ENCODE measurements around the gene RGCC.

The RGCC gene

DNA sequence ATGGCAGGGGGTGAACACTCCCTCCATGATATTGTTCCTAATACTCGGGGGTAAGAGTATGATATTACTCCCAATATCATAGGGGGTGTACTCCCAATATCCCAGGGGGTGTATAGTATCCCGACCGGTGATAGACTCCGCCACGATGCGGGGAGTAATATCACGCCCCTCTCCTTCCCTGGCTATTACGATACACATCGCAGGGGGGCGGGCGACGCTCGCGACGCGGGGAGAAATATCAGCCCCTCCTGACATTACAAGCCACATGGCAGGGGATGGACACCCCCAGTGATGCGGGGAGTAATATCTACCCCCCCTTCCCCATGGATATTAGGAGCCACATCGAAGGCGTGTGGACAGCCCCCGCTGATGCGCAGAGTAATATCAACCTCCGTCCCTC, 3.2 kb upstream of the RGCC start:
- DNase-seq: no peak

DNA sequence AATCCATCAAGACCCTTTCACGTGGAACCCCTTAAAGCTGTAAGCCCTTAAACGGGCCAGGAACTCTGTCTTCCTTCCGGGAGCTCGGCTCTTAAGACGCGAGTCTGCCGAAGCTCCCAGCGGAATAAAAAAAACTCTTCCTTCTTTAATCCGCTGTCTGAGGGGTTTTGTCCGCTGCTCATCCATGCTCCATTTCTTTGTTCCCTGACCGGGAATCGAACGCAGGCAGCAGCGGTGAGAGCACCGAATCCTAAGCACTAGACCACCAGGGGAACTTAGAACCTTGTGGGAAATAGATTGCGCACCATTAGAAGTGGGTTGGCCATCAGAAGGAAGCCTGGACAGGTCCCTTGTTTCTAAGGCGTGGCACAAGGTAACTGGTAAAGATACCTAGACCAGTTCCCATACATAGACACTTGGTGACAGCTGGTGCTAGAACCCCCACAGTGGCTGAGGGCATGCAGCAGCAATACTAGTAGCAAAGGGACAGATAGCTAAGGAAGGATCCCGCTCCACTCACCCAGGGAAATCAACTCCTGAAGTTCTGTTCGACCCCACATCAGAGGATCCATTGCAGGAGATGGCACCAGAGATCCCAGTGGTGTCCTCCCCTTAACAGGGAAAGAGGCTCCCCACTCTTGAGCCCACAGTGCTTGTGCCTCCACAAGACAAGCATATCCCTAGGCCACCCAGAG, 1.5 kb upstream of the RGCC start:
- no peak for DNase-seq

DNA sequence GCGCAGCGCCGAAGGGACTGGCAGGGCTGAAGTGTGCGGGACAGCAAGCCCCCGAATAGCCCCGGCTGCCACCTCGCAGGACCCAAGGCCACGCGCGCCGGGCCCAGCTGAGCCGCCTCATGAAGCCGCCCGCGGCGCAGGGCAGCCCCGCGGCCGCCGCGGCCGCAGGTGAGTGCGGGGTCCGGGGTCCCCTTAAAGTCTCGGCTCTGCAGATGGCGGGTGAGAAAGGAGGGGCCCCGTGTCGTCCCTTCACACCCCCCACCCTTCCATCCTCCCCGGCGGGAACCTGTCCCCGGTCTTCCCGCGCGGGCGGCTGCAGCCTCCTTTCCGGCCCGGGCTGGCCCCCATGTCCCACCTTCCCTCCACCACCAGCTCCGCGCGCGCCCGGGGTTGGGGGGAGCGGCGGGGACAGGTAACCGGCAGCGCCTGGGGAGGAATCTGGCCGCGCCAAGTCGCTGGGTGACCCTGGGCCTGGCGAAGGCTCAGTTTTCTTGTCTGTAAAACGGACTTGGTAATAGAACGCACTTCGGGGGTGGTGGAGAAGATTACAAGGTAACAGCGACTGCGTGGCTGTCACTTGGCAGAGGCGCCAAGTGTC, 338 bp downstream of the RGCC start:
- peak; percentile 45 for DNase-seq

DNA sequence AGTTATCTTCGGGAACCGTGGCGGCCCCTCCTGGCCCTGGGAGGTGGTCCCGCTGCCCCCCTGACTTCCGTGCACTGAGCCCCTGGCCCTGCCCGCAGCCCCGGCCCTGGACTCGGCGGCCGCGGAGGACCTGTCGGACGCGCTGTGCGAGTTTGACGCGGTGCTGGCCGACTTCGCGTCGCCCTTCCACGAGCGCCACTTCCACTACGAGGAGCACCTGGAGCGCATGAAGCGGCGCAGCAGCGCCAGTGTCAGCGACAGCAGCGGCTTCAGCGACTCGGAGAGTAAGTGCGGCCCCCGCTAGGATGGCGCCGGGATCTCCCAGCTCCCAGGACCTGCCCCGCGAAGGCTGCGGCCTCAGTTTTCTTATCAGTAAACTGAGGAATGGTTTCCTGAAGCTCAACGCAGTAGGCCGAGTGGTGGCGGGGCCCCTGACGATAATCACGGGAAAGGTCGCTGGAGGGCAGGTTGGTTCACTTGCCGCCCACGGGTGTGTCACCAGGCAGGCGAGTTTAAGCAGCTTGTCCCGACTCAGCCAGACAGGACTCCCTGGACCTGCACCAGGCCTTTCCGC, 924 bp downstream of the RGCC start:
- DNase-seq: peak; percentile 61

DNA sequence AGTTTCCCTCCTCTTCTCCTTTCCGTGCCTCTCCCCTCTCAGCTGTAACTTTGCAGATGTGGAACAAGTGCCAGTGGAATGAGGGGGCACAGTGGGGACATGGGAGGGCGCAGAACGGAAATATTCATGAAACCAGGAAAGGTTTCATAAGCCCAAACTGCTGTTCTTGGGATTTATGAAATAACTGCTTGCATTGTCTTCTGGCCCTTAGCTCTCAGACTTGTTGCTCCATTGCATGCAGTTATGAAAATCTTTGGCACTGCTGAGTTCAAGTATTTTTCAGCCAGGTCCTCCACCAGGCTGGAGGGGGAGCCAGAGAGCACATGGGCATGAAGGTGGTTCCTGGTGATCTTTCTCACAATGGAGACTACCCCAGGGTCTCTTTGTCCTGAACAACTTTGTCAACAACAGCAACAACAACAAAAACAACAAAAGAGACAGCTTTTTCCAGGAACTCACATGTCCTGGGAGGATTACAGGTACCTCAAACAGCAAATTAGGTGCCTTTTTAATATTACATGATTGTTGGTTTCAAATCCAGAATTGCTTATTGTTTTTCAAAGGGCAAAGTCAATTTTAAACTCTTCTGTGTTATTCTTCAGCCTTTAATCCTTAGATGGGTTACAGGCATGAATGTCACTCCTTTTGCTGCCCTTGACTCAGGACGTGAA, 1.5 kb downstream of the RGCC start:
- DNase-seq: peak; percentile 75

DNA sequence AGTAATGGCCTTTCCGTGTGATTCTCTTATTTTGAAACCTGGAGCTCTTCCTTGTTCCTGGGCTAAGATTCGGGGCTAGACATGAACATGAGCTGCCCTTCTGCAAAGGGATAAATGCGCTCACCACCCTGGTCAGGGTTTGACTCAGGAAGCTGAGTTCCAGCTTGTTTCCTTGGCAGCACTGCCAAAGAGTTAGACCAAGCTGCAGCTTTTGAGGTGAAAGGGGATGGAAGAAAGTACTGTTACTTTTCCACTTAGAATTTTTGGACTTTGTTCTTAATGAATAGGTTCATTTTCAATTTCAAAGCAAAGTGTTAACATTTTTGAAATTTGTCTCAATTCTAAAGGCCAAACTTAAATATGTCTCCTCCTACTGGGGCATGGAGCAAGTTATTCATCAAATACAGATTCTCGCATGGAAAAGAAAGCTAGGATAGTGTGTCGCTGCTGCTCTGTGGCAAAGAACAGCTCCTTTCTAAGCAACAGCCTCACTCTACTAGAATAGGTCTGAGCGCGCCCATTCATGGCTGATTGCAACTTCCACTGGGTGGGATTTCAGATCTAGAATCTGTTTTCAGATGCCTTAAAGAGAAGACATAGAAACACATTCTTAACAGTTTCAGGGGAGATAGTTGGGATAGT, 2.2 kb downstream of the RGCC start:
- no peak for DNase-seq

DNA sequence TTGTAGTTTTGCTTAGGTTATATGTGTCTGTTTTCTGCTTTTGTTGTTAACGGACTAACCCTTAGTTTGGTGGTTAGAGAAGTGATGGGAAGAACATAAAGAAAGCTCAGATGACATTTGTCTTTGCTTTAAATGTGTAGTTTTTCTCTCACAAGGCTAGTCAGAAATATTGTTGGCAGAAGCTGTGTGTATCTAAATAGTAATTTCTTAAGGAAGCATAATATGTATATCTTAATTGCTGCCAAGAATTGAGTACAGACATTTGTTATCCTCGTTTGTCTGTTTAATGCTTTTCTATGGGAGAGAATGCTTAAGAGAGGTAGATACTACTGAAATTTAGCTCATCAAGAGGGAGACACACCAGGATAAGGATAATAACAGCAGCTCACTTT, 2.7 kb downstream of the RGCC start:
- DNase-seq: no peak

DNA sequence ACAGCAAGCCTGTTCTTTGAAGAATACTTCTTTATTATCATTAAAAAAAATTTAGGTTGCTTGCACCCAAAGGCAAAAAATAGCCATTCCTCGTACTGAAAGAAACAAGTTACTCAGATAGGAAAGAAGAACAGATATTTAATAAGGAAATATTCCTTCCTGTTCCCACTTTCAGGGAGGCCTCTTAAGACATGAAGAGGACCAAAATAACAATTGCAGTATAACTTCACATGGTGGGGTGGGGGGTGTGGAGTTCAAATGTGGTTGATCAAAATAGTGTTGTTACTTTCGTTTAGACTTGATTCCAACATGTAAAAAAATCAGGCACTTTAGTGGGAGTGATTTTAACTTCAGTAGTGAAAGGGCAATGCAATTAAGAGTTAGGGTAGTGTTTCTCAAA, 3.6 kb downstream of the RGCC start:
- DNase-seq: no peak

DNA sequence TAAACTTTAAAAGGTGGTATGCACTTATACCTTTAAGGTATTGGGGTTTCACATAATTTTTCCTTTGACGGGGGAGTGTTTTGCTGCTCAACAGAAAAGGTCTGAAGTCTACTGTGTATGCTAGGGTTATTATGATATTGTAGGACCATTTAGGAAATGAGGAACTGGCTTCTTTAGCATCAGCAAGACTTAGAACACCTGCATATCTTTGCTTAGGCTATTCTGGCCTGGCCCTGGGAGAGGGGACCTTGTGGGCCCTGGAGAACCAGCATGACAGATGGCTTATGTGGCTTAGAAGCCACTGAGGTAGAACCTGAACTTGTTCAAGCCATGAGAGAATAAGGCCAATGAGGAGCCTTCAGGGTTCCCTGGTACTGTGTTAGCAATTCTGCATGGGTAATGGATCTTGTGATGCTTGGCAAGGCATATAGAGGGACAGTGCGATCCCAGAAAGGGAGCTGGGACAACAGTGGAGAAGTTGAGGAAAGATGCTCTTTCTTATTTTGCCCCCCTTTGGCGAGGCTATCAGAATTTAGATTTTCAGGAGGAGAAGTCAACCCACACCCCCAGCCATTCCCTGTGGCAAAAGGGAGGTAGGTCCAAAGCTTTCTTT, 4.3 kb downstream of the RGCC start:
- DNase-seq: no peak

DNA sequence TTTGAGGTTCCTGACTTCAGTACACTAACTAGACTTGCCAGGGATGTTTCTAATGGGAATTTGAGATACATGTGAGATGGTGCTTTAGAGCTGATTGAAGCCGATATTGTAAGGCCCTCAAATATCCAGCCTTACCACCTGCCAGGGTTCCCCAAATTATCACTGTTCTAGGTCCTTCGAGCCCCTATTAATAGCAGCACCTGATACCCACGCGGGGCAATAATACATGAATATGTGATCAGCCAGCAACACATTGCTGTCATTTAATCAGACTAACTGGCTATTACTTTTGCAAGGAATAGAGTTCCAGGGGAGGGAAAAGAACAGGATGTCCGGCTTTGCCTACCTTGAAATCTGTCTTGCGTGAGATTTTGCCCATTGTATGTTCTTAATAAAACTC, 5.1 kb downstream of the RGCC start:
- DNase-seq: no peak

DNA sequence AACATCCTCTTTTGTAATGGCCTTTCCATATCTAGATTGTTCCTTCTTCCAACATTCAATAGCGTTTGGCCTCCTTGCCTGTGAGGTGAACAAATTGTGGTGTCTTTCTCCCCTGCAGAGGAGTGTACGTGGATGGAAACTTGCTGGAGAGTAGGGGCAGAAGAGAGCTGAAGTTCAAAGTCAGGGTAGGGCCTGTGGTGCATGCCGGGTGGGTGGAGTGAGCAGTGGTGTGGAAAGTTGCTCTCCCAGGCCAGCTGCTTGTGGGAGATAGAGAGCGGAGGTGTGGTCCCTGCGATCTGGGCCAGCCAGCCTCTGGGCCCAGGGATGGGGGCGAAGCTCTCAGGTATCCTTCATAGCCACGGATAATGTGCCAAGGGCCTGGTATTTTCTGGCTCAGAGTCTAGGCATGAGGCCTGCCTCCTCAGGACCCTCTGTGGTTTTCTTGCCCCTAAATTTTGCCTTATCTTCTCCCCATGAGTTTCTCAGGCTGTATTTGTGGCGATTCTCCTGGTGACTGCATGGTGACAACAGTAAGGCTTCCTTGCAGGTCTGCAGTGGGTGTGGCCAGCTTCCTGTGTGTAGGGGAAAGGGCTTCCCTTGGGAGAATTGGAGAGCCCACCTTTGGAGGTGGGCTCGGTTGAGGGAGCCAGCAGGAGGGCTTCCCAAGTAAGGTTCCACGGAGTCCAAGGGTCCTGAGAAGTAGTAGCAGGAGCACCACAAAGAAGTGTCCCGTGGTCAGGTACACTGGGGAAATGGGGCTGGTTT, 6.7 kb downstream of the RGCC start:
- DNase-seq: peak; percentile 39

DNA sequence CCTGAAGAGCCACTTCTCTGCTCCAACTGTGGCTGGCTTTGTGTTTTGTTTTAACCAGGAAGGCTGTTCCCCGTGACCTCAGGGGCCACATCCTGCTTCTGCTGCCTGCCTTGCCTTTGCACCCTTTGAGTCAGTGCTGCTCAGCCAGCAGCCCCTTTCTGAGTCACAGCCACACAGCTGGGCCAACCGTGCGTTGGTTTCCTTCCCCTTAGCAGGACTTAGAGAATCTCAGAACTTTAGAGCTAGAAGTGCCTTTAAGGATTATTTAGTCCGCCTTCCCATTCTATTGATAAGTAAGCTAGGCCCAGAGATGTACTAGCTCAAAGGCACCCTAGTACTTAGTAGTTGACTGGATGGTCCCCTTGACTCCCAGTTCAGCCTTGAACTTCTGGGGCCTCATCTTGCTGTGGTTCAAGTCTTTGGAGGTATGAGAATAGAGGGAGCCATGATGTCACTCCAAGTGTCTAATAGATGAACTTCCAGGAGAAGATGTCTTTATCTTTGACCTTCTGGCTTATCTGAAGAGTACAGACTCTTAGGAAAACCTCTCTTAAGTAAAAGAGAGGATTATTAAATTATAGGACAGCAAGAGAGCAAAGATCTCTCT, 8.0 kb downstream of the RGCC start:
- DNase-seq: peak; percentile 87

DNA sequence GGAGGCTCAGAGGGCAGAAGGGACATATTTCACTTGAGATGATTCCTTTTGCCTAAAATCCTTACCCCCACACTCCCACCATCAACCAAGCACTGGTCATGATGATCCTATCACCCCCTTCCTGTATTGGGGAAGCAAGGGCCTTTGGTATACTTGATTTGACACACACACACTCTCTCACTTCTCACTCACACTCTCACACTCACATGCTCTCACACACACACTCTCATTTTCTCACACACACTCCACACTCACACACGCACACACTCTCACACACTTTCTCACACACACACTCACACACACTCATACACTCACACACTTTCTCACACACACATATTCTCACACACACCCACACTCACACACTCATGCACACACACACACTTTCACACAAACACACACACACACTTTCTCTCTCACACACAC, 8.6 kb downstream of the RGCC start:
- DNase-seq: no peak

DNA sequence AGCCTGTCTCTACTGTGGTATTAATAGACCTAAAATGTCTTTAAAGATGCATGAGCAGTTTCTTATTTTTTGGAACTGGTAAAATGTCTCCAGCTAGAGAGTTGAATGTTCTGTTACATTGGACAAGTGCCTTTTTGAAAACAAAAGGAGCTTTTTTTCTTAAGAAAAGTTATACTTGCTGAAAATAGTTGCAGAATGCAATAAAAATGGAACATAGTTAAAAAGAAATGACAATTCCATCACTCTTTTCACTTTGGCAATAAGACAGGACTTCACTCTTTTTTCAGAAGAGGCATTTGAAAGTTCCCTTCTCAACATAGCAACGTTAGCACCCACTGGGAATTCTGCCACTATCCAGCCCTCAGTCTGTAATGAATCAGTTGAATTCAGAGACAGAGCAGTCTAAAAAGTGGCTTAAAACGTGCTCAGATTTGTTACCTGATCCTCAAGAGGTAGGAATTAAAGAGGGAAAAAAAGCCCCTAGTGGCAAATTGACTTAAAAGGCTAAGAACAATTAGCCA, 10.1 kb downstream of the RGCC start:
- DNase-seq: no peak

DNA sequence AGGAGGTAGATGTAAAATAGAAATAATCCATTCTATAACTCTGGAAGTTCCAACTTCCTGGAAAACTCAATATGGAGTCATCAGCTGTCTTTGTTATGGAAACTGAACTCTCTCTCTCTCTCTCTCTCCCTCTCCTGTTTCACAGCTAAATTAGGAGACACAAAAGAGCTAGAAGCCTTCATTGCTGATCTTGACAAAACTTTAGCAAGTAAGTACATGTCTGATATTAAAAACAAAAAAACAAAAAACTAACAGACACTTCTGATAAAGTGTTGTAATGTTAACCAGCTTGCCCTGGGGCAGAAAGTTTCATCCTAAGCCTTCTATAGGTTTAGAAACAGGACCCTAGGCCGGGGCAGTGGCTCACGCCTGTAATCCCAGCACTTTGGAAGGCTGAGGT, 11.3 kb downstream of the RGCC start:
- DNase-seq: no peak

DNA sequence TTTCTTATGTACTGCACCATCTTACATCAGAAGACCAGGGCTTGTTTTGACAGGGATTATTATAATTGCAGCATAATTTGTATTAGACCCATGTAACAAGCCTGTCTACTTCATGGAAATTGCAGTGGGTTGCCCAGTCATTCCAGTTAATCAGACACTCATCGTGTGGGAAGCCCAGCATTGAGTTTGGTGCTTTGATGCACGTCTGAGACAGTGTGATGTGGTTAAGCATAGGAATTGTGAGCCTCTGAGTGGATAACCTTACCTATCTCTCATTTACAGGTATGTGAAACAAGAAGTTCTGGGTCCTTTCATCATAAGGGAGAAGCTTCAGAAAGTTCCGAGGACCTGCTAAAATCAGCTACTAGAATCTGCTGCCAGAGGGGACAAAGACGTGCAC, 12.8 kb downstream of the RGCC start:
- peak; percentile 73 for DNase-seq

DNA sequence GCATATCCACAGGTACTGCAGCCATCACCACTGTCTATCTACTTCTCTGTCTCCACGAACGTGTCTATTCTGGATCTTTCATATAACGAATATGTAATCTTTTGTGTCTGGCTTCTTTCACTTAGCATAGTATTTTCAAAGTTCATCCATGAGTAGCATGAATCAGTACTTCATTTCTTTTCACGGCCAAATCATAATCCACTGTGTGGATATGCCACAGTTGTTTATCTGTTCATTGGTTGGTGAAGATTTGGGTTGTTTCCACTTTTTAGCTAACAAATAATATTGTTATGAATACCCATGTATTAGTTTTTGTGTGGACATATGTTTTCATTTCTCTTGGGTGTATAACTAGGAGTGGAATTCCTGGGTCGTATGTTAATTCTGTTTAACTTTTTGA, 14.4 kb downstream of the RGCC start:
- DNase-seq: no peak

DNA sequence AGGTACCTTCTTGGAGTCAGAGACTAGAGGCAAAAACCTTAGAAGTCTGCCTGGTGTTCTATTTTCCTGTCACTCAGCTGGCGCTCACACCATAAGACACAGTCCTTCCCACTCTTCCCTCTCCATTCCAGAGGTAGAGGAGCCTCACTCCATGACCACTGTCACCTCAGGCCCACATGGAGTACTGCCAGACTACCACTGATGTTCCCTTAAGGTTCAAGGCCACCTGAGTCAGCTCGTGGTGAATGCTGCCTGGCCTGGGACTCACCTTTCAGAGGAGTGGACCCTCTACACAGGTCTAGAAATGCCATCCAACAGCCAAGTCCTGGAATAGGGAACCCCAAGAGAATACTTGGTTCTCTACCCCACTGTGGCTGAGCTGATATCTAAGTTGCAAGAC, 29.9 kb downstream of the RGCC start:
- no peak for DNase-seq

DNA sequence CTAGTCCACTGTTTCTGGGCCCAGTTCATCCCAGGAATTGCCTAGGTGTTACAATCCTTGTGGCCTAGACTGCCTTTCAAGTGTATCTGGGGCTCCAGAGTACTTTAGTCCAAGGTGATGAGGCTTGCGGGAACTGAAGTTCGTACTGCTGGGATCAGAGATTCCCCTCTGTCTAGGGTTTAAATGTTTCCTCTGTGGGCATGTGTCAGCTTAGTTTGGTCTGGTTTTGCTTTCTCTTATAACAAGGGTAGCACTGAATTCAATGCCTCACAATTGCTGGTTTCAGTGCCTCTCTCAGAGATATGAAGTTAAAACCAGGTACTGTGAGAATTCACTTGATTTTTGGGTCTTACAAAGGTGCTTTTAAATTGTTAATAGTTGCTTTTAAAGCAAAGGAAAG, 30.8 kb downstream of the RGCC start:
- no peak for DNase-seq

DNA sequence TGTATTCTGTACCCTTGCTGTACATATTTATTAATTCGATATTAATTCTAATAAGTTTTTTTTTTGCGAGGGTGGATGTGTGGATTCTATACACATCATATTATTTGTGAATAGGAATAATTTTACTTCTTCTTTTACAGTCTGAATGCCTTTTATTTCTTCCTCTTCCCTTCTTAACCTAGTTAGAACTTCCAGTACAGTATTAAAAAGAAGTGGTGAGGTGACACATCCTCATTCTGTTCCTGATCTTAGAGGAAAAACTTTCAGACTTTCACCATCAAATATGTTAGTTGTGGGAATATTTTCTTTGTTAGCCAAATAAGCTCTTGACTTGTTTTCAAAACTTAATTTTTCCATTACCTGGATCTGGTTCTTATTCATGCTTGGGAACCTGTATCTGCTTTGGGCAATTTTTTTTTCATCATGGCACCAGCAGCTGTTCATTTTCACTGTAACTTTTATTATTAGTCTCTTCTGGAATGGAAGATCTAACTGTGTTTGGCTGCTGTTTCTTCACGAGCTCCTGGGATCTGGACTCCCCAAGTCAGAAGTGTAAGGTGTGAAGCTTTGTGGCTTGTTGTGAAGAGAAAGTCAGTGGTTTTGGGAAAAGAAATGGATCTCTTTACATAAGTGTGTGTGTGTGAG, 33.1 kb downstream of the RGCC start:
- no peak for DNase-seq

DNA sequence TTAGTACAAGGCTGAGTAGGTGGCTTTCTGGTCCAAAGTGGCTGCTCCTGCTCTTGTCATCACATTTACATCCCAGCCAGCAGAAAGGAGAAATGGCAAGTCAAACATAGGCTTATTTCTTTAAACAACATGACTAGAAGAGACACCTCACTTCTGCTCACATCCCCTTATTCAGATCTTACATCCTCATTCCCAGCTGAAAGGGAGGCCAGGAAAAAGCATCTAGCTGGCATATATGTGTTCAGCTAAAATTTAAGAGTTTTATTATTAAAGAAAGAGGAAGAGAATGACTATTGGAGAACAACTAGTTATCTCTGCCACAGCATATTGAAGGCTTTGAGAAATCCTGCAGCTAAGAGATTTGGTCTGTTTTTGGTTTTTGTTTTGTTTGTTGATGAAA, 34.1 kb downstream of the RGCC start:
- no peak for DNase-seq
